WTC11 (cell line): Measurements from ENCODE around the gene SPATA46. TPM values are rescaled to one million over a fixed set of nuclear protein-coding genes. Genes with fewer than 3 reads are reported as not detected.

Source experiments
- ATAC-seq: fragments of 200-7000 bp; cut with Tn5 transposase; 2 replicates; pipeline ENCODE4 v1.10.0; 2021; ENCODE audit warnings: mild to moderate bottlenecking, moderate library complexity
- CTCF ChIA-PET: fragments of 300-600 bp; sonication (Branson Sonifier 250); formaldehyde crosslinking; loops from one replicate; lab custom pipeline; 2021; ENCODE audit warnings: antibody characterized with exemption; lab: Charles Lee
- POLR2A ChIA-PET: fragments of 350-600 bp; sonication (Branson Sonifier 250); formaldehyde crosslinking; loops from one replicate; lab custom pipeline; 2021; ENCODE audit warnings: antibody characterized with exemption; lab: Charles Lee
- DNase-seq: peaks from one replicate; pipeline ENCODE4 v3.0.0; 2021; ENCODE audit warnings: low spot score
- H3K27ac Mint-ChIP-seq: 2 replicates; pipeline ENCODE4 v1.8.0; 2021; ENCODE audit warnings: mixed read lengths
- H3K27me3 Mint-ChIP-seq: 2 replicates; pipeline ENCODE4 v1.8.0; 2021; ENCODE audit warnings: low read depth, mild to moderate bottlenecking, moderate library complexity, mixed read lengths
- H3K36me3 Mint-ChIP-seq: 2 replicates; pipeline ENCODE4 v1.8.0; 2021; ENCODE audit warnings: mixed read lengths
- H3K4me1 Mint-ChIP-seq: 2 replicates; pipeline ENCODE4 v1.8.0; 2022; ENCODE audit warnings: mixed read lengths
- H3K4me3 Mint-ChIP-seq: 2 replicates; pipeline ENCODE4 v1.8.0; 2021; ENCODE audit warnings: mild to moderate bottlenecking, moderate library complexity, mixed read lengths
- H3K9me3 Mint-ChIP-seq: 2 replicates; pipeline ENCODE4 v1.8.0; 2021; ENCODE audit warnings: mixed read lengths
- AR ChIP-seq: fragments of 250-450 bp; sonication (Bioruptor Pico); IDR thresholded peaks from 2 replicates; pipeline ENCODE4 v1.9.0; 2021; ENCODE audit warnings: mild to moderate bottlenecking
- ARID4B ChIP-seq: sonication (generic); formaldehyde crosslinking; IDR thresholded peaks from 2 replicates; pipeline ENCODE4 v1.8.0; 2023; ENCODE audit warnings: missing genetic modification reagents, mild to moderate bottlenecking, borderline replicate concordance
- ATF1 ChIP-seq: sonication (generic); formaldehyde crosslinking; IDR thresholded peaks from 2 replicates; pipeline ENCODE4 v1.8.1; 2023; ENCODE audit warnings: mild to moderate bottlenecking, moderate library complexity, missing genetic modification reagents
- E2F4 ChIP-seq: sonication (generic); formaldehyde crosslinking; IDR thresholded peaks from 2 replicates; pipeline ENCODE4 v1.8.1; 2022; ENCODE audit warnings: low read depth, mild to moderate bottlenecking, moderate library complexity, missing genetic modification reagents, borderline replicate concordance
- EMX1 ChIP-seq: fragments of 250-450 bp; sonication (Bioruptor Pico); IDR thresholded peaks from 2 replicates; pipeline ENCODE4 v1.8.0; 2021; ENCODE audit warnings: mild to moderate bottlenecking
- FOXJ3 ChIP-seq: sonication (generic); formaldehyde crosslinking; IDR thresholded peaks from 2 replicates; pipeline ENCODE4 v1.9.0; 2021; ENCODE audit warnings: missing genetic modification reagents, mild to moderate bottlenecking, borderline replicate concordance
- GABPB1 ChIP-seq: sonication (generic); formaldehyde crosslinking; IDR thresholded peaks from 2 replicates; pipeline ENCODE4 v1.8.1; 2023; ENCODE audit warnings: mild to moderate bottlenecking, missing genetic modification reagents
- GTF2I ChIP-seq: fragments of 250-450 bp; sonication (Bioruptor Pico); conservative IDR thresholded peaks from 2 replicates; pipeline ENCODE4 v1.4.0; 2021; ENCODE audit warnings: mild to moderate bottlenecking
- HMGA2 ChIP-seq: fragments of 250-450 bp; sonication (Bioruptor Pico); IDR thresholded peaks from 2 replicates; pipeline ENCODE4 v1.4.0; 2021; ENCODE audit warnings: mild to moderate bottlenecking, moderate library complexity
- IRF1 ChIP-seq: sonication (generic); formaldehyde crosslinking; IDR thresholded peaks from 2 replicates; pipeline ENCODE4 v1.8.0; 2023; ENCODE audit warnings: missing genetic modification reagents
- JAZF1 ChIP-seq: fragments of 250-450 bp; sonication (Bioruptor Pico); IDR thresholded peaks from 2 replicates; pipeline ENCODE4 v1.9.0; 2021; ENCODE audit warnings: moderate library complexity, mild to moderate bottlenecking, inconsistent platforms
- KAT7 ChIP-seq: sonication (generic); formaldehyde crosslinking; IDR thresholded peaks from 2 replicates; pipeline ENCODE4 v1.8.1; 2023; ENCODE audit warnings: missing genetic modification reagents, mild to moderate bottlenecking, borderline replicate concordance
- MAX ChIP-seq: sonication (generic); formaldehyde crosslinking; IDR thresholded peaks from 2 replicates; pipeline ENCODE4 v1.8.0; 2022; ENCODE audit warnings: mild to moderate bottlenecking, missing genetic modification reagents
- MLX ChIP-seq: sonication (generic); formaldehyde crosslinking; IDR thresholded peaks from 2 replicates; pipeline ENCODE4 v1.8.1; 2023; ENCODE audit warnings: mild to moderate bottlenecking, missing genetic modification reagents, moderate library complexity
- NFYB ChIP-seq: sonication (generic); formaldehyde crosslinking; conservative IDR thresholded peaks from 2 replicates; pipeline ENCODE4 v1.8.0; 2022; ENCODE audit warnings: low read depth, missing genetic modification reagents
- NR2C2 ChIP-seq: sonication (generic); formaldehyde crosslinking; IDR thresholded peaks from 2 replicates; pipeline ENCODE4 v1.8.0; 2022; ENCODE audit warnings: mild to moderate bottlenecking, missing genetic modification reagents
- TP53 ChIP-seq: sonication (generic); formaldehyde crosslinking; IDR thresholded peaks from 2 replicates; pipeline ENCODE4 v1.8.1; 2023; ENCODE audit warnings: mild to moderate bottlenecking, missing genetic modification reagents
- ZMAT4 ChIP-seq: fragments of 250-450 bp; sonication (Bioruptor Pico); IDR thresholded peaks from 2 replicates; pipeline ENCODE4 v1.9.0; 2021; ENCODE audit warnings: mild to moderate bottlenecking
- ZNF317 ChIP-seq: sonication (generic); formaldehyde crosslinking; IDR thresholded peaks from 2 replicates; pipeline ENCODE4 v1.8.1; 2023; ENCODE audit warnings: low read depth, mild to moderate bottlenecking, moderate library complexity, missing genetic modification reagents, borderline replicate concordance
- ZNF396 ChIP-seq: fragments of 250-450 bp; sonication (Bioruptor Pico); IDR thresholded peaks from 2 replicates; pipeline ENCODE4 v1.8.0; 2021; ENCODE audit warnings: mild to moderate bottlenecking, moderate library complexity, borderline replicate concordance
- ZNF512 ChIP-seq: sonication (generic); formaldehyde crosslinking; IDR thresholded peaks from 2 replicates; pipeline ENCODE4 v1.8.1; 2022; ENCODE audit warnings: missing genetic modification reagents, borderline replicate concordance
- total RNA-seq: library from RNA; stranded (reverse); gene quantifications from 3 replicates; pipeline ENCODE4 v1.2.3, GENCODE V29; 2021

SPATA46 gene
- total RNA-seq, 1 experiment from 2014 or later: not detected

GRCh38 chr1:162342452-162342983, 34.1 kb downstream of the SPATA46 start:
- ChIA-PET CTCF (interaction anchor here (1.6 kb wide), 1 partner anchor 15 kb away, joined by 5 read pairs; no protein-coding TSS in a partner anchor), POLR2A (no interaction called here)
- Mint-ChIP-seq H3K36me3 (peaks cover 10% of the 10 kb centered on the region), H3K27ac (no peak overlapping the region), H3K4me1 (0 out of 2 replicates have a peak, but pooled peaks cover 2% of the 10 kb centered on the region), H3K4me3 (no peak overlapping the region), H3K27me3 (no peaks in the 10 kb centered on the region), H3K9me3 (no peaks in the 10 kb centered on the region)
- no peak for ATAC-seq
- TF ChIP-seq E2F4 (CRISPR knock-in tag) (no peak), ZNF317 (no peak), AR (CRISPR knock-in tag) (no peak), ZNF512 (CRISPR knock-in tag) (no peak), GABPB1 (CRISPR knock-in tag) (no peak), GTF2I (CRISPR knock-in tag) (no peak), JAZF1 (CRISPR knock-in tag) (no peak), KAT7 (CRISPR knock-in tag) (no peak), MAX (no peak), ZMAT4 (no peak), NR2C2 (no peak), ATF1 (CRISPR knock-in tag) (no peak), MLX (CRISPR knock-in tag) (no peak), TP53 (CRISPR knock-in tag) (no peak), EMX1 (CRISPR knock-in tag) (no peak), NFYB (CRISPR knock-in tag) (no peak), HMGA2 (CRISPR knock-in tag) (no peak)
- DNase-seq: no peak

DNA sequence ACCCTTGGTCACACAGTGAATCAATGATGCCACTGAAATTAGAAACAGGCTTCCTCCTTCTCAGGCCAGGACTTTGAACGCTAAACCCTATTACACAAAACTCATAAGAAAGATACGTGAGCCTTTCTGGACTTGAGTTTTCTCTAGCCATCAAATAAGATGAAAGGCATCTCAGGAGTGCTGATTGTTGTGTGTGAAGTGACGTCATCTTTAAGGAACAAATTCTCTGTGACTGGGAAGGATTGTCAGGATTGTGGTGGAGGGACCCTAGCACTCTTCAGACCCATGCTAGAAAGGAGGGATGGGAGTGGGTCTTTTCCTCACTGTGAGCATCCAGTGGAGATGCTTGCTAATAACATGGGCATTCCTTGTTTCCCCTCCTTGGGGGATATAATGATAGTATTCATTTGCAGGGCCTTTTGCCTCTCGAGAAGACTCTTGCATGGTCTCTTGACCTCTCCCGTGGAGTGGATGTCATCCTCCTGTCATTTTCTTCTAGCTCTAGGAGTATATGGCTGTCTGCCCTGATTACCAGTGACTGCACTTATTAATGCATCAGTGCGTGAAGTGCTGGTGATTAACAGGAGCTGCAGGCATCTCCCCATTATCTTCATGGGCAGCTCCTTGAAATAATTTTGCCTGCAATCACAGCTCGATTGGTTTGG, 39.9 kb downstream of the SPATA46 start:
- no peak for ATAC-seq
- H3K9me3 Mint-ChIP-seq: no peaks in the 10 kb centered on the region
- H3K27me3 Mint-ChIP-seq: no peaks in the 10 kb centered on the region
- no peaks in the 10 kb centered on the region for H3K36me3 Mint-ChIP-seq
- no peak overlapping the region for H3K27ac Mint-ChIP-seq
- peaks cover 25% of the 10 kb centered on the region for H3K4me1 Mint-ChIP-seq
- ChIA-PET POLR2A (no interaction called here), CTCF (interaction anchor here (1.6 kb wide), 1 partner anchor 281 kb away, joined by 5 read pairs; no protein-coding TSS in a partner anchor)
- no peak for DNase-seq
- no peak overlapping the region for H3K4me3 Mint-ChIP-seq
- TF ChIP-seq ARID4B (CRISPR knock-in tag) (no peak), KAT7 (CRISPR knock-in tag) (no peak), IRF1 (CRISPR knock-in tag) (no peak), ZNF396 (CRISPR knock-in tag) (no peak), FOXJ3 (no peak)
